ENCODE data around the gene SLCO2A1.

GRCh38 chr3:134079111-134079547, 49.4 kb upstream of the SLCO2A1 start:
- TF ChIP-seq SUZ12 (IDR thresholded peaks at IDR 0.05; ENCODE audit: extremely low read depth, insufficient read depth, insufficient read length) (no peak), YY1 (IDR thresholded peaks at IDR 0.05; ENCODE audit: insufficient read depth, insufficient read length) (no peak), ZNF274 (IDR thresholded peaks at IDR 0.05; ENCODE audit: low read depth, low read length) (no peak)

All from NT2/D1 (cell line).